OCI-LY7 (cell line): ENCODE results near the gene HMCN1.

Experiments
- CTCF ChIP-seq: fragments of 200-600 bp; sonication (generic); conservative IDR thresholded peaks from 2 replicates; pipeline ENCODE4 v1.5.1; 2014; ENCODE audit warnings: mild to moderate bottlenecking, antibody characterized with exemption, low read length, moderate library complexity, mixed read lengths
- EZH2phosphoT487 ChIP-seq: fragments of 200-600 bp; sonication (generic); IDR thresholded peaks from 2 replicates; pipeline ENCODE4 v1.6.1; 2018; ENCODE audit warnings: low read depth, borderline replicate concordance, mild to moderate bottlenecking, mixed run types, antibody characterized with exemption, low read length, moderate library complexity, mixed read lengths

- TF ChIP-seq CTCF = no peak
- TF ChIP-seq EZH2phosphoT487 = no peak
These were observed 197.2 kb downstream of the HMCN1 start for GRCh38 chr1:185931438-185931837.
